NOMO-1 treated with DMSO at 0.1 percent for 48 hours (cell line): ENCODE measurements around the gene RGS10.
"Not testable (repeated sequence)": the region's sequence is repeated elsewhere in the genome, so short reads cannot be mapped to it uniquely, and the experiment has no call there.

Experiments used
- DNase-seq: peaks from one replicate; lab custom pipeline; 2025; ENCODE audit not compliant: unreplicated experiment; lab: John Stamatoyannopoulos, UW

RGS10 gene, protein sequence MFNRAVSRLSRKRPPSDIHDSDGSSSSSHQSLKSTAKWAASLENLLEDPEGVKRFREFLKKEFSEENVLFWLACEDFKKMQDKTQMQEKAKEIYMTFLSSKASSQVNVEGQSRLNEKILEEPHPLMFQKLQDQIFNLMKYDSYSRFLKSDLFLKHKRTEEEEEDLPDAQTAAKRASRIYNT

DNA sequence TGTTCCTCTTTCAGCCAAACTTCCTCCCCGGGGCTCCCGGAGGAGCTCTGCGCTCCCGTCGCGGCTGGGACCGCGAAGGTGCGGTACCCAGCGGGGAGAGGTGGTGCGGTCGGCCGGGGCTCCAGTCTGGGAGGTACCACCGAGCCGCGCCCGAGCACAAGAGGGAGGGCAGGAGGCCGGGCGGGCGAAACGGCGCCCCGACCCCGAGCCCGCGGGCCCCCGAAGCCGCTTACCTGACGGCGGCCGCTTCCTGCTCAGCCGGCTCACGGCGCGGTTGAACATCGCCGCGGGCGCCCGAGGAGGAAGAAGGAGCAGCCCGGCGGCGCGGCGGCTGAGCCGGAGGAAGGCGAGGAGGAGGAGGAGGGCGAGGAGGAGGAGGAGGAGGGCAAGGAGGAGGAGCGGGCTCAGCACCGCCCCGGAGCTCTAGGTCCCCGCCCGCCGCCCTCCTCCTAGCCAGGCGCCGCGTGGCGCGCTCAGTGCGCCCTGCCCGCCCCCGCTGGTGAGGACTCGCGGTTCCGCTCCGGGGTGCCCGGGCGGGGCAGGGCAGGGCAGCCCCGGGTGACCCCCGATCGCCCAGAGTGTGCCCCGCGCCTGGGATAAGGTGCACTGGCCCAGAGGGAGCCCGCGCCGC is at the start of gene RGS10:
TSS of gene RGS10 (minus strand) at position 363 of the 631 bp plus-strand sequence. CDS start at position 282, 81 bp downstream.
- DNase-seq, result peak; percentile 79

DNA sequence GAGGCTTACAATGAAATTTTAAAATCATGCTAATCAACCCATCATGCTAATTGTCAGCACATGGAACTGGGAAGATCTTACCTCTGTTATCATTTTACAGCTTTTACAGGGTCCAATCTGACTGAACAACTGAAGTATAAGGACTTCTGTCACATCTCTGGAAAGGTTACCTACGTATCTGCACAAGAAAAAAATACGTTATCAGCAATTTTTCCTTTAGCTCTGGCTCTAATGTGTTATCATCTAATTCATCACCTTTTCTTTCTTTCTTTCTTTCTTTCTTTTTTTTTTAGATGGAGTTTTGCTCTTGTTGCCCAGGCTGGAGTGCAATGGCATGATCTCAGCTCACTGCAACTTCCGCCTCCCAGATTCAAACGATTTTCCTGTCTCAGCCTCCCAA is 45.6 kb upstream of the RGS10 start:
- no peak for DNase-seq

DNA sequence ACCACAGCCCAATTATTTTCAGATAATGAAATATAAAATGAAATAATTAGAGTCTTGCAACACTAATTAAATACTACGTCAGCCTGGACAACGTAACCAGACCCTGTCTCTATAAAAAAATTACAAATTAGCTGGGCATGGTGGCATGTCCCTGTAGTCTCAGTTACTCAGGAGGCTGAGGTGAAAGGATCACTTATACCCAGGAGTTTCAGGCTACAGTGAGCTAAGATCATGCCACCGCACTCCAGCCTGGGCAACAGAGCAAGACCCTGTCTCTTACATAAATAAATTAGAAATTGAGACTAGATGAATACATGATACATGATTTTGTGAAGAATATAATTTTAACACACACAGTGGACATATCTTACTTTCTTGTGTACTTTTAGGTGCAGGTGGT is 35.8 kb upstream of the RGS10 start:
- DNase-seq, result no peak

DNA sequence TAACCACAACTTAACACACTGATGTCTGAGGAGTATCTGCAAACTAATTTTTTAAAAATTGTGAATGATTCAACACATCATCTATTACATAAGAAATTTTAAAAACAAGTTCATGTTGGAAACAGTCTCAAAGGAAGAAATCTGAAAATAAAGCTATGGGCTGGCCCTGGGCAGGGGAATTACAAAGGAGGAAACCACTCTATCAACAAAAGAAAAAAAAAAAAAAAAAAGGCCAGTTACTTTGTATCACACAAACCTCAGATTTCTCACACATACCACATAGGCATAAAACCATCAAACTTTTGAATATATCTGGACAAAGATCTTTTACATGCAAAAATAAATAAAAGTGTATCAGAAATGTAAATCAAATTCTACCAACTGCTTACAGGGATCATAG is 33.5 kb upstream of the RGS10 start:
- no peak for DNase-seq

DNA sequence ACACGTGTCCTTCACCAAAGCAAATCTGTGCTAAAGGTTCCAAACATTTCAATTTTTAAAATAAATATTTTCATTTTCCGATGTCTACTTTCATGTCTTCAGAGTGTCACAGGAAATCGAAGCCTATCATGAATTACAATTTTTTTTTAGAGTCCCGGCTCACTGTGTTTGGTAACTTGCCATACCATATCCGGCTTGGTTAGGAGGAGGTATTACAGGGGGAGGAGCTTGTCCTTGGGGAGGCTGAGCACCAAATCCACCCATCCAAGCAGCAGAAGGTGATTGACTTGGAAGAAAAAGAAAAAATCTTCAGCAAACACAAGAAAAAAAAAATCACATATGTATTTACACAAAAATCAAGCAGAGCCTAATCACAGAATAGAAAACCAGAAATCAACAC is 33.0 kb upstream of the RGS10 start:
- no peak for DNase-seq

DNA sequence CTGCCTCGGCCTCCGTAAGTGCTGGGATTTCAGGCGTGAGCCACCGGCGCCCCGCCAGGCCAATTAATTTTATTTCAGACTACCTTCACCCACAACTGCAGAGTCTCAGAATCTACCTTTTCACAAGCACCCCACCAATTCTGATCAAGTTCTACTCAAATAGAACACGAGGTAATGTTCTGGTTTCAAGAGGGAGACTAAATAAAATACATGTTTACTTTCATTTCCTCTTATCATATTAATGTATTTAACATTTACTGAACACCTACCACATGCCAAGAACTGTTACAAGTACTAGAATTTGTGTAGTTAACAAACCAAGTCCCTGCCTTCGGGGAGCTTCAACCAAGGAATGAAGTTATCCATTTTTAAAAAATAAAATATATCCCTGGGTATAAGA is 25.5 kb upstream of the RGS10 start:
- DNase-seq, result no peak

DNA sequence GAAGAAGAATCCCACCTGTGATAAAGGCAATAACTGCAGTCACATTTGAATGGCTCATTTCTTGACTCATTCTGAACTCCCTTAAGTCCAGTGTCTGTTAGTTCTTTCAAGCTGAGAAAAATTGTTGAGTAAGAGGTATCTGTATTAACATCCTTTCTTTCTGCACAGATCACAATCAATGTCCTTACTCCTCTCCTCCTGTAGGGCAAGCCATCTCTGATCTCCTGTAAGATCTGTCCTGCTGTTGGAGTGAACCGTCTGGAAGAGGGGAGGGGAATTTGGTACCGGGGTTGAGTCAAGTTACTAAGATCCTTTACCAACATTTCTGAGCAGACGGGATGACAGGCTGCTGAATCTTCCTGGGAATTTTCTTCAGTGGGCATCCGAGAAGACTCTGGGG is 19.6 kb upstream of the RGS10 start:
- no peak for DNase-seq

DNA sequence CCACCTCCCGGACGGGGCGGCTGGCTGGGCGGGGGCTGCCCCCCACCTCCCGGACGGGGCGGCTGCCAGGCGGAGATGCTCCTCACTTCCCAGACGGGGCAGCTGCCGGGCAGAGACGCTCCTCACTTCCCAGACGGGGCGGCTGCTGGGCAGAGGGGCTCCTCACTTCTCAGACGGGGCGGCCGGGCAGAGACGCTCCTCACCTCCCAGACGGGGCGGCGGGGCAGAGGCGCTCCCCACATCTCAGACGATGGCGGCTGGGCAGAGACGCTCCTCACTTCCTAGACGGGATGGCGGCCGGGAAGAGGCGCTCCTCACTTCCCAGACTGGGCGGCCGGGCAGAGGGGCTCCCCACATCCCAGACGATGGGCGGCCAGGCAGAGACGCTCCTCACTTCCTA is 17.0 kb upstream of the RGS10 start:
- not testable (repeated sequence) for DNase-seq

DNA sequence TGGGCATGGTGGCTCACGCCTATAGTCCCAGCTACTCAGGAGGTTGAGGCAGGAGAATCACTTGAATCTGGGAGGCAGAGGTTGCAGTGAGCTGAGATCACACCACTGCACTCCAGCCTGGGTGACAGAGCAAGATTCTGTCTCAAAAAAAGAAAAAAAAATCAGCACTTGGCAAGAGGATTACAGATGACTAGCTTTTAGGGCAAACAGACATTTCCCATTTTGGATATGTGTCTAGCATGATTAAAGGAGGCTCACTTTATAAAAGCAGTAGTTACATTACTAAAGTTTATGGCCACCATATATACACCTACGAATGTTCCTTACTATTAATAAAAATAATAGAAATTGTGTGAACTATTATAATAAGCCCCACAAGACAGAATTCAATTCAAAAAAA is 13.6 kb upstream of the RGS10 start:
- not testable (repeated sequence) for DNase-seq

DNA sequence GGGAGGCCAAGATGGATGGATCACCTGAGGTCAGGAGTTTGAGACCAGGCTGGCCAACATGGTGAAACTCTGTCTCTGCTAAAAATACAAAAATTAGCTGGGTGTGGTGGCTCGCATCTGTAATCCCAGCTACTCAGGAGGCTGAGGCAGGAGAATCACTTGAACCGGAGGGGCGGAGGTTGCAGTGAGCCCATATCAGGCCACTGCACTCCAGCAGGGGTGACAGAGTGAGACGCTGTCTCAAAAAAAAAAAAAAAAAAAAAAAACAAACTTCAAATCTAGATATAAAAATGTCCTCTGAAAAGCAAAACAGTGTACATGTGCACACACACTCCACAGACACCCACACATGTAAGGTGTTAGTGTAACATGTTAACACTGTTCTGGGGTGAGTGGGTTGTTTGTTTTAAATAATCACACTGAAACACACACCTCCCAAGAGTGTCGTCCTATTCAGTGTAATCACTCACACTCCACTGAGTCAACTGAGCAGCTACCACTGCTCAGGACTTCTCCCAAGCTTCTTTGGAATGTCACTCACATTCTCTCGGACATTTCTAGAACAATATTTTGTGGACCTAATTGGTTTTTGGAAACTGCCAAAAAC is 12.8 kb upstream of the RGS10 start:
- DNase-seq, result no peak

DNA sequence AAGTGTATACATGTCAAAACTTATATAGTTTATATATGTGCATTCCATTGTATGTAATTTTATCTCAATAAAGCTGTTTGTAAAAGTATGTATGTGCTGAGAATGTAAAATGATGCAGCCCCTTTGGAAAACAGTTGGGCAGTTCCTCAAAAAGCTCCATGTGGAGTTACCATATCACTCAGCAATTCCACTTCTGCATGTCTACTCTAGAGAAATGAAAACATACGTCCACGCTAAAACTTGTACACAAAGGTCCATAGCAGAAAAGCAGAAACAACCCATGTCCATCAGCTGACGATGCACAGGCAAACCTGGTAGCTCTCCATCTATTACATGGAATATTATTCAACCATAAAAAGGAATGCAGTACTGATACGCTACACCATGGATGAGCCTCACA is 8.3 kb upstream of the RGS10 start:
- peak; percentile 24 for DNase-seq

DNA sequence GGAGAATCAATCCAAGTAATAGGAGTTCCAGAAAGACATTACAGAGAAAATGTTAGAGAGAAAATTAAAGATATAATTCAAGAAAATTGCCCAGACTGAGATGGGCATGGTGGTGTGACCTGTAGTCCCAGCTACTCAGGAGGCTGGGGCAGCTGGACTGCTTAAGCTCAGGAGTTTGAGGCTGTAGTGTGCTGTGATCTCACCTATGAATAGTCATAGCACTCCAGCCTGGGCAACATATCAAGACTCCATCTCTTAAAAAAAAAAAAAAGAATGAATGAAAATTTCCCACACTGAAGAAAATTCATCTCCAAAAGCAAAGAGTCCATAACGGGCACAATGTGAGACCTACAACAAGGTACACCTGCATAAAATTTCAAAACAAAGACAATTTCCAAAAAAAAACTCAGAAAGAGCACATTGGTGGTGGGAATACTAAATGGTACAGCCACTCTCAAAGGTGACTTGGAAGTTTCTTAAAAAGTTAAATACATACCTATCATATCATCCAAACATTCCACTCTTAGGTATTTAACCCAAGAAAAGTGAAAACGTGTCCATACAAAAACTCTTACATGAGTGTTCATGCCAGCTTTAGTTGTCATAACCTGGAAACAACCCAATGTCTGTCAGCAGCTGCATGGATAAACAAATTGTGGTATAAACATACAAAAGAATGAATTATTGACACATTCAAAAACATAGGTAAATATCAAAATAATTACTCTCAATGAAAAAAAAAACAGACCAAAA is 6.9 kb upstream of the RGS10 start:
- no peak for DNase-seq

DNA sequence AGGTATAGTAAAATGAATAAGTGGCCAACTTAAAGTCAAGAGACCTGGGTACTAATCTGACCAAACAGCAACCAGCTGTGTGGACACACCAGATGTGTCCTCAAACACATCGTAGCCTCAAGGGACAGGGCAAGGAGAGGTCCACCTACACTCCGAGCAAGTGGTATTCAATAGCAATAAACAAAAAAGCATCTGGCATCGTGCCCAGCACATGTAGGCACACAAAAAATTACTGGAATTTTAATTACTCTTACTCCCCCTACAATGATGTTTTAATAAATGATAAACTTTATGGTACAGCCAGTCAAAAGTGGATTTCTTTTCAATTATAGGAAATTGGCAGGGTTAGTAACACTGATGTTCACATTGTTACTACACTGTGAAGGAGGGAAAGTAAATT is 3.5 kb upstream of the RGS10 start:
- DNase-seq, result no peak

DNA sequence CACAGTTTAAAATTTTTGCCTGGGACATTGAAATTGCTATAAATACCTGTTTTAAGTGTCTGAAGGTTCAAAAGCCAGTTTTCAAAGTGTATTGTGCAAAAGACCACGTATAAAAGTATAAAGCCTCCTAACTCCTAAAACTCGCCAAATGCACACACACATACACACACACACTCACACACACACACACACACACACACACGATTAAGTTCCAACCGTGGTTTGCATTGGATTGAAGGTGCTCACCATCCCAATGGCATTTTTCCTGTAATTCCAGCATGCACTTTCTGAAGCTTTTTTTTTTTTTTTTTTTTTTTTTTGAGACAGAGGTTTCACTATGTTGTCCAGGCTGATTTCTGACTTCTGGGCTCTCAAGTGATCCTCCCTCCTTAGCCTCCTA is 2.8 kb upstream of the RGS10 start:
- DNase-seq, result no peak

DNA sequence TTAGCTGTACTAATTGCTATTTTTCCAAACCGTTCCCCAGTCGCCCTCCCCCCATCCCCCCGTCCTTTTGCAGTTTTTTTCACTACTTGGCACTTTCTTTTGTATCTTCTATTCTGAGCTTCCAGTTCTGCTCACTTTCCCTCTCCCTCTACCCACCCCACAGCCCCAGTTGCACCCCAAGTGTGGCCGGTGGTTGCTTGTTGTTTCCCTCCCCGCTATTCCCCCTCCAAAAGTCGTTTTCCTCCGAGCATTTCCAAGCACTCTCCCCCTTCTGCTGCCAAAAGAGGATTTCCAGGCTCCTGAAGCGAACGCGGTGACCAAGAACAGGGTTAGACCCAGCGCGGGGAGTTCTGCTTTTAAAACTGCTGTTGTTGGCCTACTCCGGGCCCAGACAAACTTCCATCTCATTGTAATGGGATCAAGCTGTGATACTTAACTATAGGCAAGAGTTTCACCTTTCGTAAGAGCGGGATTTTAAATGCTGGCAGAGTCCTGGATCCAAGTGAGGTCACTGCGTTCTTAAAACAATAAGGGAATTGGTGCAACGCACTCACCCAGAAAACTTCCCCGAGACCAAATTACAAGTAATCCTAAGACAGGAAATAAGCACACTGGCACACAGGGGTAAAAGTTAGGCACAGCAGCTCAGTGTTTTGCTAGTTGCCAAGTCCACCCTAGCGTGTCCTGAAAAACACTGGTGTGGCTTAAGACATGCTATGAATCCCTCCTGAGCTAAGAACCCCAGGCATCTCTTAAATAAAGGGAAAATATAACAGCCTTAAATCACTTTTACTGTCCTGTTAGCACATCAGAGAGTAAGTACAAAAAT is 1.5 kb upstream of the RGS10 start:
- DNase-seq, result no peak

DNA sequence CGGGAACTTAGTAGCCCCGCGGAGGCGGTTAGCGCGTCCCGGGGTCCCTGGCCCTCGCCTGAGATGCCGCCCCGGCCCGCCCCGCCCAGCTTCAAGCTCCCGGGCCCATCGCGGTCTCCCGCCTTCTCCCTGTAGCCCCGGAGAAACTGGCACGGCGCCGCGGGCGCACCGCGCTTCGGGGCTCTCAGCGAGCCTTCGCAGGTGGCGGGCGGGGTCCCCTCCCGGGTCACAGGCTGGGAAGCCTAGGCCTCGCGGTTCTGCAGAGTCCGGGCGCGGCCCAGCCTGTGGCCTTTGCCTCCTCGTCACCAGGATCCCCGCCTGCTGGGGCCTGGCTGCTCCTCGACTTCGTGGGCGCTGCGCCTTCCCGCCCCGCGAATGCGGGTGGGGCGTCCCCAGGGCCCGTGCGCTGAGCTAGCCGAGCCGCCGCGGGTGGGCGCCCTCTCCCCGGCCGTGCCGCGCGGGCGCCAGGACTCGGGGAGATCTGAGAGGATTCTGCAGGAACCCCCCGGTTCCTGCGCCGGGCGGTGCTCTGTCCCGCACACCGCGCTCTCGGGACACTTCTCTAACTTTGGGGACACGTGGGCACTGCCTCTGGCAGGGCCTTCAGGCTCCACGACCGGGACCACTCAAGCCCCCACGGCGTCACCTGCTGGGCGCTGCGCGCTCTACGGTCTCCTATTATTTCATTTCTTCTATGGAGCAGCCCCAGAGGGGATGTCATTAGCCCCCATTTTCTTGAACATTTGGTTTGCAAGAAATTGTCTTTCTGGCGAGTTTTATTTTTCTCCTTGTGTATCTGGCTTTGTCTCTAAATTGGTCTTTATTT is 682 bp upstream of the RGS10 start:
- peak; percentile 62 for DNase-seq

DNA sequence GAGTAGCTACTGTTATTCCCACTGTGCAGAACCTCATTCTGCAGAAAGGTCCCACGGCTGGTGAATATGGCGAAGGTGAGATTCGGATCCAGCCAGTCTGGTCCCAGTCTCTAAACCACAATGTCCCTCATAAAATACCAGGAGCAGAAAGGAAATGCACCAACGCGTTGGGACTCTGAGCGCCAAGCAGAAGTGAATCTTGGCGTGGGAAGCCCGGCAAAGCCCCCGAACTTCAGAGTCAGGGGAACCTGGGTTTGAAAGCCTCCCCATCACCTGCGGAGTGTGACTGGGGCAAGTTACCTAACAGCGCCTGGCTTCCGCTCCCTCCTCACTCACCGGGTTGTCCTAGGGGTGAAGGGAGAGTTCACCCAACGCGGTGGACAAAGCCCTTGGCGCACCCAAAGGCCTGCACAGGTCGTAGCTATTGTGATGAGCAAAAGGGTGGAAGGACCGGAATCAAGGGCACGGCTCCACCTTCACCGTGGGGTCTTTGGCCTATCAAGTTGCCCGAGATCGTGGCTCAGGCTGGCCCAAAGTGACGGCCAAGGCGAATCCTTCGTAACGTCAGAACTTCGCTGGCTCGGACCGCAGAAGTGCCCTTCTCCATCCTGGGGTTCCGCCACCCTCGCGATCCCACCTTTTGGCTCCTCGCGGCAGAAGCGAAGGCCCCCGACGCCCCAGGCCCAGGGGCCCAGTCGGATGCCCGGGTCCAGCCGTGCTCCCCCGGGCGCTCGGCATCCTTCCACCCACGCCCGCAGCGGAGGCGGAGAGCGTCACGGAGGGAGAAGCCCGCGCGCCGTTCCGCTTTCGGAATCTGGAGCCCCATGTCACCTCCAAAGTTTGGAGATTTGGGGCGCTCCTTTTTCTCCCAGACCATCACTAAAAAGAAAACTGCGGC is 811 bp downstream of the RGS10 start:
- DNase-seq, result peak; percentile 24

DNA sequence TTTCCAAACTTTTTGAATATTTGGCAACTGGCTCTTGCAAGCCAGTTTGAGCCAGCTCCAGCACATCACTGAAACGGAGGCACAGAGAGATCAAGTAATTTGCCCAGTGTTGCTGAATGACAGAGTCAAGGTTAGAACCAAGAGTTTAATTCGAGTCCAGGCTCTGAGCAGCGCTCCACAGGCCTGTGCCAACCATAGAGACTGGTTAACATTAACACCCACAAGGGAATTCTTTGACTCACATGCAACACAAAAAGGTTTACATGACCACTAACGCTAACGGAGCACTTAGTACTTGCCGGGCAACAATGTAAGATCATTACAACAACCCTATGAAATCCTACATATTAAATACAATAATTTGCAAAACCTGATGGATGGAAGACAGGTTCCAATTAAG is 1.5 kb downstream of the RGS10 start:
- DNase-seq, result no peak

DNA sequence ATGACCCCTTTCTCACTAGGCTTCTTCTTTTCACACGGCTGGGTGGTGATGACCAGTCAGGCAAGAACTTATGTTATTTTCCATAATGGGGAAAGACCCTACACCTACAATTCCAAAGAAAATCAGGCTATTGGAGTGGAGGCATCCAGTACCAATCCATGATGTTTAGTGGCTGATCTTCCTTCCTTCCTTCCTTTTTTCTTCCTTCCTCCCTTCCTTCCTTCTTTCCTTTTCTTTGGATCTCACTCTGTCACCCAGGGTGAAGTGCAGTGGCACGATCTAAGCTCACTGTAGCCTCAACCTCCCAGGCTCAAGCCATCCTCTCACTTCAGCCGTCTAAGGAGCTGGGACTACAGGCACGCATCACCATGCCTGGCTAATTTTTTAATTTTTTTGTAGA is 2.5 kb downstream of the RGS10 start:
- DNase-seq, result no peak
